H9 (cell line): ENCODE results near the gene SLC29A1. TPM values are rescaled to one million over a fixed set of nuclear protein-coding genes. Genes with fewer than 3 reads are reported as not detected.

ENCODE experiments used
- DNase-seq: peaks from one replicate; pipeline ENCODE4 v3.0.0-alpha.2; 2017
- H2AFZ ChIP-seq: one replicate; pipeline ENCODE4 v1.6.1; 2013; ENCODE audit warnings: mild to moderate bottlenecking, low read length, control low read depth, moderate library complexity
- H2AK5ac ChIP-seq: 2 replicates; pipeline ENCODE4 v1.6.1; 2013; ENCODE audit warnings: low read length, control low read depth, mixed read lengths; ENCODE audit not compliant: insufficient read length
- H2BK120ac ChIP-seq: one replicate; pipeline ENCODE4 v1.6.1; 2013; ENCODE audit warnings: low read depth, mild to moderate bottlenecking, low read length, control low read depth, inconsistent platforms; ENCODE audit not compliant: poor library complexity, severe bottlenecking
- H2BK12ac ChIP-seq: 2 replicates; pipeline ENCODE4 v1.6.1; 2013; ENCODE audit warnings: low read length, control low read depth, mixed read lengths, low read depth; ENCODE audit not compliant: insufficient read length
- H2BK15ac ChIP-seq: 2 replicates; pipeline ENCODE4 v1.6.1; 2013; ENCODE audit warnings: low read depth, low read length, control low read depth
- H2BK20ac ChIP-seq: one replicate; pipeline ENCODE4 v1.6.1; 2013; ENCODE audit warnings: low read depth, mild to moderate bottlenecking, low read length, control low read depth, inconsistent platforms; ENCODE audit not compliant: poor library complexity, severe bottlenecking
- H2BK5ac ChIP-seq: 2 replicates; pipeline ENCODE4 v1.6.1; 2013; ENCODE audit warnings: low read length, control low read depth, mixed read lengths; ENCODE audit not compliant: insufficient read length
- H3K14ac ChIP-seq: 2 replicates; pipeline ENCODE4 v1.6.1; 2013; ENCODE audit warnings: low read length, control low read depth; ENCODE audit not compliant: insufficient read depth
- H3K18ac ChIP-seq: 2 replicates; pipeline ENCODE4 v1.6.1; 2013; ENCODE audit warnings: low read depth, mild to moderate bottlenecking, mixed read lengths, low read length, control low read depth; ENCODE audit not compliant: insufficient read length
- H3K23ac ChIP-seq: 2 replicates; pipeline ENCODE4 v1.6.1; 2013; ENCODE audit warnings: low read length, control low read depth, mixed read lengths, low read depth; ENCODE audit not compliant: insufficient read length
- H3K23me2 ChIP-seq: 2 replicates; pipeline ENCODE4 v1.6.1; 2013; ENCODE audit warnings: low read depth, mild to moderate bottlenecking, mixed read lengths, low read length, control low read depth; ENCODE audit not compliant: insufficient read length, poor library complexity, severe bottlenecking
- H3K27ac ChIP-seq: 2 replicates; pipeline ENCODE4 v1.5.1; 2013; ENCODE audit warnings: low read length, control low read depth, mixed read lengths, low read depth; ENCODE audit not compliant: insufficient read length
- H3K27me3 ChIP-seq: 2 replicates; pipeline ENCODE4 v1.6.1; 2013; ENCODE audit warnings: low read length, control low read depth, inconsistent platforms; ENCODE audit not compliant: insufficient read depth
- H3K4ac ChIP-seq: 2 replicates; pipeline ENCODE4 v1.6.1; 2013; ENCODE audit warnings: low read depth, mild to moderate bottlenecking, control low read depth, inconsistent platforms, low read length, moderate library complexity
- H3K4me1 ChIP-seq: 2 replicates; pipeline ENCODE4 v1.6.1; 2013; ENCODE audit warnings: low read length, control low read depth, inconsistent platforms; ENCODE audit not compliant: insufficient read depth
- H3K4me2 ChIP-seq: 2 replicates; pipeline ENCODE4 v1.6.1; 2013; ENCODE audit warnings: low read length, control low read depth, mixed read lengths; ENCODE audit not compliant: insufficient read length, insufficient read depth
- H3K56ac ChIP-seq: 2 replicates; pipeline ENCODE4 v1.6.1; 2013; ENCODE audit warnings: low read depth, mild to moderate bottlenecking, mixed read lengths, low read length, control low read depth; ENCODE audit not compliant: insufficient read length
- H3K79me1 ChIP-seq: 2 replicates; pipeline ENCODE4 v1.6.1; 2013; ENCODE audit warnings: low read depth, mild to moderate bottlenecking, moderate library complexity, low read length, control low read depth, inconsistent platforms; ENCODE audit not compliant: insufficient read depth, poor library complexity, severe bottlenecking
- H3K79me2 ChIP-seq: 2 replicates; pipeline ENCODE4 v1.6.1; 2013; ENCODE audit warnings: low read length, control low read depth, inconsistent platforms; ENCODE audit not compliant: insufficient read depth
- H3K9ac ChIP-seq: 2 replicates; pipeline ENCODE4 v1.6.1; 2013; ENCODE audit warnings: low read length, control low read depth, mixed read lengths; ENCODE audit not compliant: insufficient read length; ENCODE audit errors: extremely low read depth
- H3K9me3 ChIP-seq: one replicate; pipeline ENCODE4 v1.6.1; 2013; ENCODE audit warnings: low read depth, low read length, inconsistent platforms; ENCODE audit not compliant: control insufficient read depth
- H3T11ph ChIP-seq: one replicate; pipeline ENCODE4 v1.6.1; 2013; ENCODE audit warnings: mild to moderate bottlenecking, low read length, control low read depth, inconsistent platforms
- H4K20me1 ChIP-seq: one replicate; pipeline ENCODE4 v1.6.1; 2013; ENCODE audit not compliant: control insufficient read depth, insufficient read length, insufficient read depth
- H4K5ac ChIP-seq: 2 replicates; pipeline ENCODE4 v1.6.1; 2013; ENCODE audit warnings: low read depth, mild to moderate bottlenecking, mixed read lengths, low read length, control low read depth; ENCODE audit not compliant: insufficient read length
- H4K8ac ChIP-seq: replicated peaks from 2 replicates; pipeline ENCODE4 v1.6.1; 2013; ENCODE audit warnings: low read length, control low read depth, mixed read lengths, low read depth; ENCODE audit not compliant: insufficient read length
- H4K91ac ChIP-seq: 2 replicates; pipeline ENCODE4 v1.6.1; 2013; ENCODE audit warnings: low read depth, mild to moderate bottlenecking, moderate library complexity, mixed read lengths, low read length, control low read depth; ENCODE audit not compliant: insufficient read length
- H3K27ac Mint-ChIP-seq, 3 experiments: 2 replicates in 2 of 3; 3 replicates in 1 of 3; pipeline ENCODE4 v1.8.0; 2020 to 2021; ENCODE audit warnings: mixed read lengths in 3 of 3, mild to moderate bottlenecking in 1 of 3, moderate library complexity in 1 of 3
- H3K27me3 Mint-ChIP-seq: 2 replicates; pipeline ENCODE4 v1.8.0; 2021; ENCODE audit warnings: low read depth, mild to moderate bottlenecking, moderate library complexity, mixed read lengths
- H3K36me3 Mint-ChIP-seq, 3 experiments: 2 replicates in 2 of 3; 3 replicates in 1 of 3; pipeline ENCODE4 v1.8.0; 2020 to 2021; ENCODE audit warnings: low read depth in 3 of 3, mixed read lengths in 3 of 3; ENCODE audit not compliant: insufficient read depth in 1 of 3
- H3K4me1 Mint-ChIP-seq, 2 experiments: 2 replicates each; pipeline ENCODE4 v1.8.0; 2020; ENCODE audit warnings: mixed read lengths in 2 of 2
- H3K4me3 Mint-ChIP-seq, 2 experiments: 2 replicates in 1 of 2; 3 replicates in 1 of 2; pipeline ENCODE4 v1.8.0; 2020 to 2021; ENCODE audit warnings: mild to moderate bottlenecking in 2 of 2, mixed read lengths in 2 of 2, moderate library complexity in 1 of 2
- H3K9me3 Mint-ChIP-seq, 2 experiments: 2 replicates in 1 of 2; 3 replicates in 1 of 2; pipeline ENCODE4 v1.8.0; 2020; ENCODE audit warnings: mild to moderate bottlenecking in 2 of 2, mixed read lengths in 2 of 2, moderate library complexity in 1 of 2
- WGBS: extraction: QIAGEN DNeasy Blood & Tissue Kit; methylation state at CpG from one replicate; pipeline ENCODE4 v1.1.7; 2013; ENCODE audit warnings: missing lambda C conversion rate, low lambda C conversion rate, mixed read lengths; ENCODE audit not compliant: insufficient read length; ENCODE audit errors: extremely low coverage; 5-methylcytosine and 5-hydroxymethylcytosine counted together
- total RNA-seq: library from RNA; stranded (reverse); gene quantifications from 2 replicates; pipeline ENCODE4 v1.2.1, GENCODE V29; 2021
- TF ChIP-seq, protein P1 (sequence below): fragments of 200-600 bp; sonication (generic); conservative IDR thresholded peaks from 3 replicates; pipeline ENCODE4 v1.8.0; 2021; ENCODE audit warnings: antibody characterized with exemption, mild to moderate bottlenecking

SLC29A1 gene
- total RNA-seq, 1 experiment from 2014 or later, result 124 TPM

DNA sequence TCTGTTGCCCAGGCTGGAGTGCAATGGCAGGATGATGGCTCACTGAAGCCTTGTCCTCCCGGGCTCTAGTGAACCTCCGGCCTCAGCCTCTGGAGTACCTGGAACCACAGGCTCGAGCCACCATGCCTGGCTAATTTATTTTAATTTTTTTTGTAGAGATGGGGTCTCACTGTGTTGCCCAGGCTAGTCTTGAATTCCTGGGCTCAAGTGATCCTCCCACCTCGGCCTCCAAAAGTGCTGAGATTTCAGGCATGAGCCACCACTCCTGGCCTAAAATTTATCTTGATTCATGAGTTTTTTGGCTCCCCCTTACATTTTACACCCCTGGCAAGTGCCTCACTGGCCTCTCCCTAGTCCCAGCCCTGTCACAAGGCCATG is 2.5 kb upstream of the SLC29A1 start:
- Mint-ChIP-seq H3K4me3 (peak overlapping the region in 1 of 2 experiments; percentile 47; a peak in 2 of 5 replicates), H3K36me3 (peaks cover 0 to 3% (median 0%) of the 10 kb centered on the region in 3 experiments; a peak in 2 of 7 replicates), H3K9me3 (no peaks in the 10 kb centered on the region; a peak in 1 of 5 replicates), H3K4me1 (peaks cover 67 to 70% of the 10 kb centered on the region in 2 experiments), H3K27me3 (peaks cover 3% of the 10 kb centered on the region), H3K27ac (peak overlapping the region in 2 of 3 experiments; percentile 81 to 85; a peak in 5 of 7 replicates)
- H3K56ac ChIP-seq, result no peak overlapping the region
- H3K79me2 ChIP-seq, result peaks cover 13% of the 10 kb centered on the region; the same call in 1 of the 2 replicates
- H3K23me2 ChIP-seq, result peaks cover 22% of the 10 kb centered on the region
- no peak overlapping the region for H3K4me2 ChIP-seq
- no peak overlapping the region for H4K8ac ChIP-seq
- H2BK5ac ChIP-seq, result no peak overlapping the region
- H3K9me3 ChIP-seq, result no peaks in the 10 kb centered on the region
- H2AK5ac ChIP-seq, result no peak overlapping the region
- no peak overlapping the region for H4K91ac ChIP-seq
- no peak overlapping the region for H2AFZ ChIP-seq
- H3K9ac ChIP-seq, result no peak overlapping the region
- DNase-seq, result no peak
- no CpG with 5 or more reads among the region's 4 CpGs for WGBS
- TF ChIP-seq, protein P1, sequence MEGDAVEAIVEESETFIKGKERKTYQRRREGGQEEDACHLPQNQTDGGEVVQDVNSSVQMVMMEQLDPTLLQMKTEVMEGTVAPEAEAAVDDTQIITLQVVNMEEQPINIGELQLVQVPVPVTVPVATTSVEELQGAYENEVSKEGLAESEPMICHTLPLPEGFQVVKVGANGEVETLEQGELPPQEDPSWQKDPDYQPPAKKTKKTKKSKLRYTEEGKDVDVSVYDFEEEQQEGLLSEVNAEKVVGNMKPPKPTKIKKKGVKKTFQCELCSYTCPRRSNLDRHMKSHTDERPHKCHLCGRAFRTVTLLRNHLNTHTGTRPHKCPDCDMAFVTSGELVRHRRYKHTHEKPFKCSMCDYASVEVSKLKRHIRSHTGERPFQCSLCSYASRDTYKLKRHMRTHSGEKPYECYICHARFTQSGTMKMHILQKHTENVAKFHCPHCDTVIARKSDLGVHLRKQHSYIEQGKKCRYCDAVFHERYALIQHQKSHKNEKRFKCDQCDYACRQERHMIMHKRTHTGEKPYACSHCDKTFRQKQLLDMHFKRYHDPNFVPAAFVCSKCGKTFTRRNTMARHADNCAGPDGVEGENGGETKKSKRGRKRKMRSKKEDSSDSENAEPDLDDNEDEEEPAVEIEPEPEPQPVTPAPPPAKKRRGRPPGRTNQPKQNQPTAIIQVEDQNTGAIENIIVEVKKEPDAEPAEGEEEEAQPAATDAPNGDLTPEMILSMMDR, result no peak
- no peak overlapping the region for H3K18ac ChIP-seq
- no peak overlapping the region for H2BK12ac ChIP-seq
- no peak overlapping the region for H2BK120ac ChIP-seq
- H3T11ph ChIP-seq, result no peak overlapping the region
- H3K4me1 ChIP-seq, result peaks cover 22% of the 10 kb centered on the region; the same call in 1 of the 2 replicates
- H3K4ac ChIP-seq, result no peak overlapping the region
- H2BK20ac ChIP-seq, result no peak overlapping the region
- H4K20me1 ChIP-seq, result no peaks in the 10 kb centered on the region
- no peak overlapping the region for H3K27ac ChIP-seq
- no peaks in the 10 kb centered on the region for H3K27me3 ChIP-seq
- no peak overlapping the region for H4K5ac ChIP-seq
- no peak overlapping the region for H3K14ac ChIP-seq
- peaks cover 13% of the 10 kb centered on the region for H3K79me1 ChIP-seq
- H3K23ac ChIP-seq, result no peak overlapping the region
- H2BK15ac ChIP-seq, result no peak overlapping the region
